ENCODE results near the gene DNAH14. TPM values are rescaled to one million over a fixed set of nuclear protein-coding genes. Genes with fewer than 3 reads are reported as not detected.
"Not testable (repeated sequence)": the region's sequence is repeated elsewhere in the genome, so short reads cannot be mapped to it uniquely, and the experiment has no call there.

The DNAH14 gene
- total RNA-seq, 2 experiments from 2014 or later, result 0.27 to 0.34 TPM

GRCh38 chr1:225159793-225160192, 230.3 kb downstream of the DNAH14 start:
- Histone ChIP-seq H3K27me3 (ENCODE audit: control insufficient read depth in 1 of 2, insufficient read depth in 2 of 2, low read length in 2 of 2) (no peaks in the 10 kb centered on the region), H3K36me3 (ENCODE audit: insufficient read depth, low read length) (no peaks in the 10 kb centered on the region), H3K4me1 (ENCODE audit: insufficient read depth, low read length) (no peaks in the 10 kb centered on the region), H3K27ac (ENCODE audit: low read depth in 1 of 2, low read length in 2 of 2) (no peak overlapping the region), H3K9me3 (ENCODE audit: control insufficient read depth in 1 of 2, insufficient read depth in 1 of 2, low read length in 2 of 2) (no peaks in the 10 kb centered on the region), H3K4me3 (ENCODE audit: low read length) (no peak overlapping the region)
- ATAC-seq (ENCODE audit: poor library complexity) (no peak), DNase-seq (no peak)
- Mint-ChIP-seq H3K27me3 (peaks cover 12% of the 10 kb centered on the region), H3K4me3 (no peak overlapping the region), H3K9me3 (no peaks in the 10 kb centered on the region), H3K4me1 (ENCODE audit: low read depth) (peaks cover 8% of the 10 kb centered on the region), H3K27ac (no peak overlapping the region), H3K36me3 (ENCODE audit: low read depth) (no peaks in the 10 kb centered on the region)
- intact Hi-C loops (cut with DNase I, micrococcal nuclease), result no loop called here
- ChIA-PET POLR2A (no interaction called here), CTCF (no interaction called here)
- TF ChIP-seq CTCF (IDR thresholded peaks at IDR 0.05), result no peak

- H3K36me3 Mint-ChIP-seq (ENCODE audit: low read depth); H3K36me3 ChIP-seq (ENCODE audit: insufficient read depth, low read length); H3K27me3 ChIP-seq (ENCODE audit: control insufficient read depth in 1 of 2, insufficient read depth in 2 of 2, low read length in 2 of 2); H3K4me3 Mint-ChIP-seq; POLR2A ChIA-PET; H3K4me3 ChIP-seq (ENCODE audit: low read length); H3K27ac Mint-ChIP-seq; H3K4me1 Mint-ChIP-seq (ENCODE audit: low read depth); H3K4me1 ChIP-seq (ENCODE audit: insufficient read depth, low read length); H3K27ac ChIP-seq (ENCODE audit: low read depth in 1 of 2, low read length in 2 of 2); CTCF ChIA-PET; intact Hi-C loops (cut with DNase I, micrococcal nuclease); ATAC-seq (ENCODE audit: poor library complexity); DNase-seq: not testable (repeated sequence)
- Mint-ChIP-seq H3K9me3 (peaks cover 21% of the 10 kb centered on the region), H3K27me3 (peaks cover 13% of the 10 kb centered on the region)
- peaks cover 3 to 15% of the 10 kb centered on the region in 2 experiments for H3K9me3 ChIP-seq (ENCODE audit: control insufficient read depth in 1 of 2, insufficient read depth in 1 of 2, low read length in 2 of 2)
Measured at GRCh38 chr1:225177409-225177808, 247.9 kb downstream of the DNAH14 start.

GRCh38 chr1:225179686-225180085, 250.2 kb downstream of the DNAH14 start:
- H3K4me1 ChIP-seq (ENCODE audit: insufficient read depth, low read length), result no peaks in the 10 kb centered on the region
- no peak overlapping the region for H3K27ac ChIP-seq (ENCODE audit: low read depth in 1 of 2, low read length in 2 of 2)
- peaks cover 3 to 15% of the 10 kb centered on the region in 2 experiments for H3K9me3 ChIP-seq (ENCODE audit: control insufficient read depth in 1 of 2, insufficient read depth in 1 of 2, low read length in 2 of 2)
- Mint-ChIP-seq H3K27ac (no peak overlapping the region), H3K36me3 (ENCODE audit: low read depth) (peaks cover 3% of the 10 kb centered on the region), H3K27me3 (peaks cover 18% of the 10 kb centered on the region), H3K4me1 (ENCODE audit: low read depth) (no peaks in the 10 kb centered on the region), H3K4me3 (no peak overlapping the region), H3K9me3 (peaks cover 21% of the 10 kb centered on the region)
- ATAC-seq (ENCODE audit: poor library complexity), result no peak
- CTCF ChIA-PET, result no interaction called here
- DNase-seq, result no peak
- H3K4me3 ChIP-seq (ENCODE audit: low read length), result no peak overlapping the region
- TF ChIP-seq CTCF (IDR thresholded peaks at IDR 0.05), result no peak
- no peaks in the 10 kb centered on the region for H3K36me3 ChIP-seq (ENCODE audit: insufficient read depth, low read length)
- peaks cover 0 to 3% of the 10 kb centered on the region in 2 experiments for H3K27me3 ChIP-seq (ENCODE audit: control insufficient read depth in 1 of 2, insufficient read depth in 2 of 2, low read length in 2 of 2)
- intact Hi-C loops (cut with DNase I, micrococcal nuclease), result no loop called here
- POLR2A ChIA-PET, result no interaction called here

- ATAC-seq (ENCODE audit: poor library complexity), result no peak
- TF ChIP-seq CTCF (IDR thresholded peaks at IDR 0.05), result no peak
- no peaks in the 10 kb centered on the region for H3K36me3 Mint-ChIP-seq (ENCODE audit: low read depth)
Measured at GRCh38 chr1:225182716-225183115, 253.2 kb downstream of the DNAH14 start.

More at GRCh38 chr1:225182716-225183115, 253.2 kb downstream of the DNAH14 start:
- H3K27ac ChIP-seq (ENCODE audit: low read depth in 1 of 2, low read length in 2 of 2), result no peak overlapping the region
- no peak for DNase-seq
- H3K36me3 ChIP-seq (ENCODE audit: insufficient read depth, low read length), result no peaks in the 10 kb centered on the region
- H3K9me3 Mint-ChIP-seq, result peaks cover 13% of the 10 kb centered on the region
- ChIA-PET CTCF (no interaction called here), POLR2A (no interaction called here)
- no peak overlapping the region for H3K4me3 ChIP-seq (ENCODE audit: low read length)
- H3K4me1 Mint-ChIP-seq (ENCODE audit: low read depth), result no peaks in the 10 kb centered on the region
- H3K27me3 ChIP-seq (ENCODE audit: control insufficient read depth in 1 of 2, insufficient read depth in 2 of 2, low read length in 2 of 2), result peaks cover 0 to 2% of the 10 kb centered on the region in 2 experiments
- no peak overlapping the region for H3K4me3 Mint-ChIP-seq
- no peak overlapping the region for H3K27ac Mint-ChIP-seq
- no peaks in the 10 kb centered on the region for H3K4me1 ChIP-seq (ENCODE audit: insufficient read depth, low read length)
- intact Hi-C loops (cut with DNase I, micrococcal nuclease), result no loop called here
- H3K27me3 Mint-ChIP-seq, result peaks cover 9% of the 10 kb centered on the region
- H3K9me3 ChIP-seq (ENCODE audit: control insufficient read depth in 1 of 2, insufficient read depth in 1 of 2, low read length in 2 of 2), result peaks cover 0 to 13% of the 10 kb centered on the region in 2 experiments

Measured in CD4-positive, alpha-beta T cell (primary cell).